HG02870 (cell line): Measurements from ENCODE around the gene PKD1L1.
"Not testable (repeated sequence)": the region's sequence is repeated elsewhere in the genome, so short reads cannot be mapped to it uniquely, and the experiment has no call there.

Experiments used
- ATAC-seq: cut with Tn5 transposase; IDR thresholded peaks from one replicate; pipeline ENCODE4 v1.9.1; 2021; ENCODE audit warnings: mild to moderate bottlenecking, moderate library complexity; ENCODE audit not compliant: unreplicated experiment

The PKD1L1 gene

DNA sequence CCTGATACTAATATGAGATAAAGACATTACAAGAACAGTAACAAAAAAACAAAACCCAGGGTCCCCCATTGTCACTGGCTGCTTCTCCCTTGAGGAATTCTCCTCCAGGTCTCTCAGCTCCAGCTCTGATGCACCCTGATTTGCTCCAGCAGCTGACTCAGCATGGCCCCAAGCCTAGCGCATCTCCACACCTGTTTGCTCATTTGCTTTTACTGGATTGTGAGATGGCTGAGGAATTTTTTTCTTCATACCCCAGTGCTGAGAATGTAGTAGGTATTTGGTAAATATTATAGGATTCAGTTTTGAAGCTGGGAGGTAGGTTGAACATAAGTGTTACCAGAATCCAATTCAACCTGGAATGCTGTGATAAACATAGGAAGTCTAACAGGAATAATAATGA, 171.9 kb downstream of the PKD1L1 start:
- no peak for ATAC-seq

DNA sequence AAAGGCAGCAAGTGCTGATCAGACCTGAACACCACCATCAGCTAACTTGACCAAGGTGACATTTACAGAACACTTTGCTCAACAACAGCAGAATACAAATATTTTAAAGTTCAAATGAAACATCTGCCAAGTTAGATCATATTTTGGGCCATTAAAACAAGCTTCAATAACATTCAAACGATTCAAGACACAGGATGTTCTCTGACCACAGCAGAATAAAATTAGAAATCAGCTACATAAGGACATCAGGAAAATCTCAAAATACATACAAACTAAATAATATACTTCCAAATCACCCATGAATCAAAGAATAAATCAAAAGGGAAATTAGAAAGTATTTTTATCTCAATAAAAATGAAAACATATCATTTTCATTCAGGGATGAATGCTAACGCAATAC, 173.0 kb downstream of the PKD1L1 start:
- ATAC-seq, result no peak

- ATAC-seq, result no peak
These were observed 175.8 kb downstream of the PKD1L1 start for GRCh38 chr7:47772492-47772891.

DNA sequence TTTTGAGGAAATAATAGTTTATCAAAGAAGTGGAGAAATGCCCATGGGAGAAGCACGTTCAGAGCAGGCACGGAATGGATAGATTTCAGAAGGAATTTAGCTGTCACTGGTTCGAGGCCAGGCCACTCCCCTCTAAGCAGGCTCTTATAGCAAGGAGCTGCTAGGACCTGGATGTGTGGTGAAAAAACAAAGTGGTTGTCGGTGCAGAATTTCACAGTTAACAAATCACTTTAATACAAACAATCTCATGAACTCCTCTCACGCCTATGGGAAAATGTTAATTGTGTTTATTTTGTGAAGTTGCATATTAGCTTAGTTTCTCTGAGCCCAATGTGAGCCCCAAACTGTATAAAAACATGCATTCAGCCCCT, 176.3 kb downstream of the PKD1L1 start:
- no peak for ATAC-seq

GRCh38 chr7:47771336-47771989, 176.8 kb downstream of the PKD1L1 start:
- no peak for ATAC-seq

DNA sequence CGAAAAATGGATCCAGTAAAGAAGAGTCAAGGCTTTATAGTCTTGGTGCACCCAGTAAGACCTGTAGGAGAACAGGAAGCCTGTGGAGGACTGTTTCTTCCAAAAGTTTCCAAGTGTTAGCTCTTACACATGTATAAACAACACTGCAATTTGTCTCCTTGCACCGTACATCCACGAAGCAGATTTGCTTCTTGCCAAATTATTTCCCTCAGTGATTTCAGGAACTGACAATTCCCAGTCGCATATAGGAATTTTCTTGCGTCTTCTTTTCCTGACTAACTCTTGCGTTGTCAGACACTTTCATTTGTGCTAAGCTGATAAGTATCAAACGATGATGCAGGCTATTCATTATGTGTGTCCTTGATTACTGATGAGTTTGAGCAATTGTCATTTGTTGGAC, 182.1 kb downstream of the PKD1L1 start:
- no peak for ATAC-seq

DNA sequence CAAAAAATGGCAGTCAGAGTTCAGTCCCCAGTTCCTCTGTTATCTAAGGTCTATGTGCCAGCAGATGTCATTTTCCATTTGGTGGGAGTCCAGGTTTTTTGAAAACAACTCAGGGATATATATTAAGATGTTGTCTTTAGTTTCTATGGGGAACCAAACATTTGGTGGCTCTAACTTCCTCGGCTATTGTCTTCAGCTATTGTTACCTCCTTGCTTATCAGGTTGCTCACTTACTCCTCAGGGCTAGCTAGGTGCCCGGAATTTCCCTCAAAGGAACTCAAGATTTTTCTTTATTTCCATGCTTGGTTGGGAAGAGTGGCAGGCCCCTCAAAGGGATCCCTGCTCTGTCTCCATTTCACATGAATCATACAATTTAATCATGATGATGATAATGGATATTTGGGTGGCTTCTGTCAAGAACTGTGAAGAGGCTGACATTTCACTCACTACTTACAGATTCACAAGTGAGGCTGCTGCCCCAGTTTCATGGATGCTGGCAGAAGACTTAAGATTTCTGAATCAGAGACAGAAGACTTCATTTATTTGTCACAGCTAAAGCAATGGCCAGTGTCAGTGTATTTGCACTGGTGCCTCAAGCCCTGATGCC, 182.8 kb downstream of the PKD1L1 start:
- no peak for ATAC-seq

GRCh38 chr7:47764746-47765145, 183.5 kb downstream of the PKD1L1 start:
- no peak for ATAC-seq

- no peak for ATAC-seq
These were observed 184.9 kb downstream of the PKD1L1 start for GRCh38 chr7:47763063-47763974.

DNA sequence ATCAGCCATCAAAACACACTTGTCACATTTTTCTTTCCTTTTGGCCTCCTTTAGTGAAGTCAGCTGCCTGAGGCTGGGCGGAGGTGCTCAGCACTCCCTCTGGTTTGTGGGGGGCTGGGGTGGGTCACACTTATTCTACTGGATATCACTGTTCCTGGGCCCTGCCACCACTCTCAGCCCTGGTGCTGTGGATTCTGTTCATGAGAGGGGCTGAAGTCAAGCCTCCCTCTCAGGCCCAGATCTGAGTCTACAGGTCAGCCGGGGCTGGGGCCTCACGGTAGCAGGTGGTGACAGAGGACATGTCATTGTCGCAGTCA, 185.6 kb downstream of the PKD1L1 start:
- no peak for ATAC-seq

GRCh38 chr7:47762207-47762606, 186.1 kb downstream of the PKD1L1 start:
- ATAC-seq, result no peak

GRCh38 chr7:47759056-47759706, 189.1 kb downstream of the PKD1L1 start:
- ATAC-seq, result no peak

- no peak for ATAC-seq
These were observed 189.7 kb downstream of the PKD1L1 start for GRCh38 chr7:47758546-47758945.

DNA sequence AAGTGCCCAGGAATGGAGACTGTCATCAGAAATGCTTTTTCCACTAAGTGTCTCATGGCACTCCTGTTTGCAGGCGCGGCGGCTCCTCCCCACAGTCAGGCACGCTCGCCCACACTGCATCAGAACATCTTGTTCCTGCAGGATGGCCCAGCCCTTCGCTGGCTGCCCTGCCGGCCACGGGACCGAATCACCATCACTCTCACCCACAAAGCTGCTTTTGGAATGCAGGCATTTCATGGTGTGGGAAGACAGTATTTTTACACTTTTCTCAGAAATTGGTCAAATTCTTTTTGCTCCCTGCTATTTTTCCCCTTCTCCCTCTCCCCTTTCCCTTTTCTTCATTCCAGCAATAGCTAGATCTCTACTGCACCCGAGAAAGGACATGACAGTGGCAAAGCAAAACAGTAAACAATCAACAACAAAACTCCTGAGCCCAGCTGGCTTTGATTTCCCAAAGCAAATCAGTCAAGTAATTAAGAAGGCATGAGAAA, 190.3 kb downstream of the PKD1L1 start:
- no peak for ATAC-seq

GRCh38 chr7:47756636-47757035, 191.6 kb downstream of the PKD1L1 start:
- ATAC-seq, result no peak

DNA sequence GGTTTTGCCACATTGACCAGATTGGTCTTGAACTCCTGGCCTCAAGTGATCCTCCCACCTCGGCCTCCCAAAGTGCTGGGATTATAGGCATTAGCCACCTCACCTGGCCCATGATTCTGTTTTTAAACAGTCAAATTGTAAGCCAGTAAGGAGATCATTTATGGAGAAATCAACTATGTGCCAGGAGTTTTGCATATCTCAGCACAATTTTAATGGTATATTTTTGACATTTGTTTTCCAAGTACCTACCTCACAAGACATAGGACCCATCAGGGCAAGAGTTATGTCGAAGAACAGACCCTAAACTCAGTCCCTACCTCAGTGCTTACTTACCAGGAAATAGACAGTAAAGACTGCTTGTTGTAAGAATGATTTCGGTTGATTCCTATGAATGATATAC, 193.0 kb downstream of the PKD1L1 start:
- ATAC-seq, result no peak

DNA sequence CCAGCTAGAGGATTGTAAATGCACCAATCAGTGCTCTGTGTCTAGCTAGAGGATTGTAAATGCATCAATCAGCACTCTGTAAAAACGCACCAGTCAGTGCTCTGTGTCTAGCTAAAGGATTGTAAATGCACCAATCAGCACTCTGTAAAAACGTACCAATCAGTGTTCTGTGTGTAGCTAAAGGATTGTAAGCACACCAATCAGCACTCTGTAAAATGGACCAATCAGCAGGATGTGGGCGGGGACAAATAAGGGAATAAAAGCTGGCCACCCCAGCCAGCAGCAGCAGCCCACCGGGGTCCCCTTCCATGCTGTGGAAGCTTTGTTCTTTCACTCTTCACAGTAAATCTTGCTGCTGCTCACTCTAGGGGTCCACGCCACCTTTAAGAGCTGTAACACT, 196.5 kb downstream of the PKD1L1 start:
- not testable (repeated sequence) for ATAC-seq

DNA sequence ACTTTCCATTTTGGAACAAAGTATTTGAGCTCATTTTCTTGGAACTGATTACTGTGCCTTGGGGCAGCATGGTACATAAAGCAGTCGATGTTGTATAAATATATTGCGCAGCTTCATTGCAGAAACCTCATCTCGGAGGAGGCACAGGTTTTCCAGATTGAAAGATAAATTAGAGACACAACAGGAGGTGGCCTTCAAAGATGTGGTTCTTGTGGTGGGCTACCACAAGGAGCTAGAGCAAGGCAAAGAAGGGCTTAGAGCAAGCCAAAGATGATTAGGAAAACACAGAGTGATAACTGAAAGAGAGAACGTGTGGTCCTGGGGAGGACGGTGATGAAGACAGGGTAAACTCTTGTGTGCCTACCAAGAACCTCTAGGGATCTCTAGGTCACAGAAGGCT, 197.2 kb downstream of the PKD1L1 start:
- ATAC-seq, result no peak

GRCh38 chr7:47748041-47748440, 200.2 kb downstream of the PKD1L1 start:
- no peak for ATAC-seq

- no peak for ATAC-seq
These were observed 201.1 kb downstream of the PKD1L1 start for GRCh38 chr7:47747160-47747559.

DNA sequence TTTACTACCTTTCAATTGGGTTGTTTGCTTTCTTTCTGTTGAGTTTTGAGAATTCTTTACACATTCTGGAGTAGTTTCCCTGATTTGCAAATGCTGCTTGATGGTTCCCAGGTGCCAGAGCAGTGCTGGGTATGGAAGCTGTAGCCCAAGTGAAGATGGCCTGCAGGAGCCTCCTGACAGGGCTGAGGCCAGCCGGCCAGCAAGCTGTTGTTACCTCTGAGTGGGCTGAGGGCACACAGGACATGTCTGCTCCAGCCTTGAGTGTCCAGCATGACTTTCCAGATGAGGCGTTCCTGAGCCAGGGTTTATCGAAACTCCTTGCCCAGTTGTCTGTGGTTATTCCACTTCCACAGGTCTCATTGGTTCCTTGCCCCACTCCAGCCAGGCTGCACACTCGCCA, 201.8 kb downstream of the PKD1L1 start:
- no peak for ATAC-seq
